HCT116 (cell line): ENCODE data around the gene KLK12.
"Not testable (repeated sequence)": the region's sequence is repeated elsewhere in the genome, so short reads cannot be mapped to it uniquely, and the experiment has no call there.

ENCODE experiments used
- MAX ChIP-seq: IDR thresholded peaks from 2 replicates; pipeline ENCODE4 v1.6.1; 2012
- REST ChIP-seq: IDR thresholded peaks from 2 replicates; pipeline ENCODE4 v1.6.1; 2012; ENCODE audit warnings: low read depth
- TF ChIP-seq, protein P1 (sequence below), 3 experiments: fragments of 200-600 bp in 1 of 3; sonication (generic) in 1 of 3; IDR thresholded peaks in 2 of 3; conservative IDR thresholded peaks in 1 of 3; 2 replicates each; pipeline ENCODE4 v1.5.1; 2012 to 2017; ENCODE audit warnings: low read depth in 2 of 3, low read length in 2 of 3, antibody characterized with exemption in 1 of 3, borderline replicate concordance in 1 of 3, control low read depth in 1 of 3, mild to moderate bottlenecking in 1 of 3, mixed read lengths in 1 of 3, mixed run types in 1 of 3, moderate library complexity in 1 of 3; ENCODE audit not compliant: insufficient read depth in 1 of 3

- TF ChIP-seq, protein P1, sequence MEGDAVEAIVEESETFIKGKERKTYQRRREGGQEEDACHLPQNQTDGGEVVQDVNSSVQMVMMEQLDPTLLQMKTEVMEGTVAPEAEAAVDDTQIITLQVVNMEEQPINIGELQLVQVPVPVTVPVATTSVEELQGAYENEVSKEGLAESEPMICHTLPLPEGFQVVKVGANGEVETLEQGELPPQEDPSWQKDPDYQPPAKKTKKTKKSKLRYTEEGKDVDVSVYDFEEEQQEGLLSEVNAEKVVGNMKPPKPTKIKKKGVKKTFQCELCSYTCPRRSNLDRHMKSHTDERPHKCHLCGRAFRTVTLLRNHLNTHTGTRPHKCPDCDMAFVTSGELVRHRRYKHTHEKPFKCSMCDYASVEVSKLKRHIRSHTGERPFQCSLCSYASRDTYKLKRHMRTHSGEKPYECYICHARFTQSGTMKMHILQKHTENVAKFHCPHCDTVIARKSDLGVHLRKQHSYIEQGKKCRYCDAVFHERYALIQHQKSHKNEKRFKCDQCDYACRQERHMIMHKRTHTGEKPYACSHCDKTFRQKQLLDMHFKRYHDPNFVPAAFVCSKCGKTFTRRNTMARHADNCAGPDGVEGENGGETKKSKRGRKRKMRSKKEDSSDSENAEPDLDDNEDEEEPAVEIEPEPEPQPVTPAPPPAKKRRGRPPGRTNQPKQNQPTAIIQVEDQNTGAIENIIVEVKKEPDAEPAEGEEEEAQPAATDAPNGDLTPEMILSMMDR (IDR thresholded peaks at IDR 0.05 in 2 of 3, conservative IDR thresholded peaks at IDR 0.05 in 1 of 3; ENCODE audit: borderline replicate concordance in 1 of 3, insufficient read depth in 1 of 3, low read depth in 2 of 3, low read length in 2 of 3): not testable (repeated sequence)
- not testable (repeated sequence) for TF ChIP-seq MAX, REST
Observed at GRCh38 chr19:50984416-50984815, 50.4 kb downstream of the KLK12 start.
